Measurements from ENCODE around the gene SLC13A2. TPM values are rescaled to one million over a fixed set of nuclear protein-coding genes. Genes with fewer than 3 reads are reported as not detected.

The SLC13A2 gene
- total RNA-seq, 1 experiment from 2014 or later, result not detected

- Histone ChIP-seq H3K4me1 (ENCODE audit: control insufficient read depth in 1 of 2, insufficient read depth in 2 of 2, low read length in 2 of 2) (no peaks in the 10 kb centered on the region), H3K9me2 (ENCODE audit: insufficient read depth) (no peaks in the 10 kb centered on the region), H3K27me3 (ENCODE audit: insufficient read depth, low read length) (peaks cover 5% of the 10 kb centered on the region; the same call in 1 of the 2 replicates), H2AFZ (ENCODE audit: low read depth, low read length, poor library complexity, severe bottlenecking) (no peak overlapping the region), H3K4me2 (ENCODE audit: low read length) (no peak overlapping the region), H3K36me3 (ENCODE audit: control insufficient read depth in 1 of 2, insufficient read depth in 2 of 2, low read length in 2 of 2) (no peaks in the 10 kb centered on the region), H3K9me3 (ENCODE audit: control insufficient read depth in 1 of 2, insufficient read depth in 1 of 2, low read depth in 1 of 2, low read length in 2 of 2) (no peaks in the 10 kb centered on the region), H3K27ac (ENCODE audit: low read depth, low read length) (no peak overlapping the region), H4K20me1 (ENCODE audit: insufficient read depth) (no peaks in the 10 kb centered on the region), H3K4me3 (replicated peaks in 1 of 2; ENCODE audit: low read depth in 1 of 2, low read length in 2 of 2) (no peak overlapping the region), H3K79me2 (ENCODE audit: insufficient read depth, low read length) (no peaks in the 10 kb centered on the region), H3K9ac (ENCODE audit: low read length) (no peak overlapping the region)
- CTCF ChIA-PET, result no interaction called here
- intact Hi-C loops (cut with micrococcal nuclease), result no loop called here
- BruUV-seq (replicated peaks), result no TSS peak
- TF ChIP-seq ZFX (IDR thresholded peaks at IDR 0.05) (no peak), TCF7L2 (IDR thresholded peaks at IDR 0.05; ENCODE audit: borderline replicate concordance, extremely low read depth, insufficient read depth, insufficient read length) (no peak), EZH2phosphoT487 (IDR thresholded peaks at IDR 0.05; ENCODE audit: borderline replicate concordance) (no peak), EZH2 (IDR thresholded peaks at IDR 0.05) (no peak), ATF3 (IDR thresholded peaks at IDR 0.05) (no peak), CBX3 (IDR thresholded peaks at IDR 0.05; ENCODE audit: low read depth) (no peak)
- TF ChIP-seq, protein P1, sequence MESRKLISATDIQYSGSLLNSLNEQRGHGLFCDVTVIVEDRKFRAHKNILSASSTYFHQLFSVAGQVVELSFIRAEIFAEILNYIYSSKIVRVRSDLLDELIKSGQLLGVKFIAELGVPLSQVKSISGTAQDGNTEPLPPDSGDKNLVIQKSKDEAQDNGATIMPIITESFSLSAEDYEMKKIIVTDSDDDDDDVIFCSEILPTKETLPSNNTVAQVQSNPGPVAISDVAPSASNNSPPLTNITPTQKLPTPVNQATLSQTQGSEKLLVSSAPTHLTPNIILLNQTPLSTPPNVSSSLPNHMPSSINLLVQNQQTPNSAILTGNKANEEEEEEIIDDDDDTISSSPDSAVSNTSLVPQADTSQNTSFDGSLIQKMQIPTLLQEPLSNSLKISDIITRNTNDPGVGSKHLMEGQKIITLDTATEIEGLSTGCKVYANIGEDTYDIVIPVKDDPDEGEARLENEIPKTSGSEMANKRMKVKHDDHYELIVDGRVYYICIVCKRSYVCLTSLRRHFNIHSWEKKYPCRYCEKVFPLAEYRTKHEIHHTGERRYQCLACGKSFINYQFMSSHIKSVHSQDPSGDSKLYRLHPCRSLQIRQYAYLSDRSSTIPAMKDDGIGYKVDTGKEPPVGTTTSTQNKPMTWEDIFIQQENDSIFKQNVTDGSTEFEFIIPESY (IDR thresholded peaks at IDR 0.05; ENCODE audit: extremely low read depth, insufficient replicate concordance, low read length), result no peak
- TF ChIP-seq, protein P2, sequence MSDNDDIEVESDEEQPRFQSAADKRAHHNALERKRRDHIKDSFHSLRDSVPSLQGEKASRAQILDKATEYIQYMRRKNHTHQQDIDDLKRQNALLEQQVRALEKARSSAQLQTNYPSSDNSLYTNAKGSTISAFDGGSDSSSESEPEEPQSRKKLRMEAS (IDR thresholded peaks at IDR 0.05), result no peak
- RAD21 ChIA-PET (ENCODE audit: low non-redundant PET in 1 of 2, low total read pairs in 2 of 2, uncharacterized antibody in 2 of 2, unreplicated experiment in 2 of 2), result no interaction called here
- DNase-seq (ENCODE audit: low read depth, low spot score) (no peak), ATAC-seq (no peak)
- POLR2A ChIA-PET, result no interaction called here
Measured at GRCh38 chr17:28475151-28475900, 1.9 kb downstream of the SLC13A2 start.

Measured in HCT116 (cell line).